Measurements from ENCODE around the gene SULT2B1.

SULT2B1 gene

GRCh38 chr19:48603001-48603400, 51.0 kb downstream of the SULT2B1 start:
- Mint-ChIP-seq H3K4me1 (no peaks in the 10 kb centered on the region), H3K27me3 (peaks cover 9% of the 10 kb centered on the region), H3K36me3 (ENCODE audit: insufficient read depth) (peaks cover 1% of the 10 kb centered on the region), H3K9me3 (no peaks in the 10 kb centered on the region), H3K27ac (ENCODE audit: low read depth) (no peak overlapping the region), H3K4me3 (no peak overlapping the region)
- DNase-seq (ENCODE audit: low spot score in 2 of 2) (no peak), ATAC-seq (replicated peaks; ENCODE audit: extremely low read depth, poor library complexity, severe bottlenecking) (no peak)

GRCh38 chr19:48603449-48603848, 51.5 kb downstream of the SULT2B1 start:
- no peak overlapping the region for H3K27ac Mint-ChIP-seq (ENCODE audit: low read depth)
- no peaks in the 10 kb centered on the region for H3K9me3 Mint-ChIP-seq
- peaks cover 1% of the 10 kb centered on the region for H3K36me3 Mint-ChIP-seq (ENCODE audit: insufficient read depth)
- ATAC-seq (replicated peaks; ENCODE audit: extremely low read depth, poor library complexity, severe bottlenecking) = no peak
- H3K4me3 Mint-ChIP-seq = no peak overlapping the region
- no peak for DNase-seq (ENCODE audit: low spot score in 2 of 2)
- H3K27me3 Mint-ChIP-seq = peaks cover 6% of the 10 kb centered on the region
- no peaks in the 10 kb centered on the region for H3K4me1 Mint-ChIP-seq

DNA sequence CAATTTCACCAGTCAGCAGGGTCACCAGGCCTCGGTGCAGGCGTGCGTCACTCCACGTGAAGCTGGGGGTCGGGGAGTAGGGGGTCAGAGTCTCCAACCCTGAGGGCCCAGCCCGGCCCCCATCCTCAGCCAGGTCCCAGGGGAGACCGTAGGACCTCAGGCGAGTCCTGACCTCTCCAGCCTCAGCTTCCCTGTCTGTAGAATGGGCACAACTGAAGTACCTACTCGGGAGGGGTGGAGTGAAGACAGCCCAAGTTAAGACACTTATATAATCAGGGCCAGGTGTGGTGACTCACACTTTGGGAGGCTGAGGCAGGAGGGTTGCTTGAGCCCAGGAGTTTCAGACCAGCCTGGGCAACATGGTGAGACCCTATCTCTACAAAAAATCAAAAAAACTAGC, 51.9 kb downstream of the SULT2B1 start:
- no peaks in the 10 kb centered on the region for H3K9me3 Mint-ChIP-seq
- H3K27ac Mint-ChIP-seq (ENCODE audit: low read depth) = no peak overlapping the region
- no peak for ATAC-seq (replicated peaks; ENCODE audit: extremely low read depth, poor library complexity, severe bottlenecking)
- no peak overlapping the region for H3K4me3 Mint-ChIP-seq
- H3K36me3 Mint-ChIP-seq (ENCODE audit: insufficient read depth) = peaks cover 1% of the 10 kb centered on the region
- no peak for DNase-seq (ENCODE audit: low spot score in 2 of 2)
- H3K4me1 Mint-ChIP-seq = peaks cover 3% of the 10 kb centered on the region
- H3K27me3 Mint-ChIP-seq = peaks cover 2% of the 10 kb centered on the region

- H3K27ac Mint-ChIP-seq (ENCODE audit: low read depth) = no peak within 1 kb of the TSS
- DNase-seq (ENCODE audit: low spot score in 2 of 2) (no peak), ATAC-seq (replicated peaks; ENCODE audit: extremely low read depth, poor library complexity, severe bottlenecking) (no peak)
- H3K4me1 Mint-ChIP-seq = peaks cover 5% of the 10 kb centered on the region
- no peak within 1 kb of the TSS for H3K4me3 Mint-ChIP-seq
- H3K27me3 Mint-ChIP-seq = no peaks in the 10 kb centered on the region
- peaks cover 1% of the 10 kb centered on the region for H3K36me3 Mint-ChIP-seq (ENCODE audit: insufficient read depth)
- no peaks in the 10 kb centered on the region for H3K9me3 Mint-ChIP-seq
Observed at GRCh38 chr19:48606463-48607358, 54.7 kb downstream of the SULT2B1 start, which contains the start of gene SPACA4. SPACA4 (plus strand) TSS chr19:48606742; CDS start chr19:48606979, 237 bp downstream.

DNA sequence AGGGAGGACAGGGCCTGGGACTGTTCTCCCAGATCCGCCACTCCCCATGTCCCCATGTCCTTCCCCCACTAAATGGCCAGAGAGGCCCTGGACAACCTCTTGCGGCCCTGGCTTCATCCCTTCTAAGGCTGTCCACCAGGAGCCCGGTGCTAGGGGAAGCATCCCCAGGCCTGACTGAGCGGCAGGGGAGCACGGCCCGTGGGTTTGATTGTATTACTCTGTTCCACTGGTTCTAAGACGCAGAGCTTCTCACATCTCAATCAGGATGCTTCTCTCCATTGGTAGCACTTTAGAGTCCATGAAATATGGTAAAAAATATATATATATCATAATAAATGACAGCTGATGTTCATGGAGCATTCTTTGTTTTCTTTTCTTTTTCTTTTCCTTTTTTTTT, 55.4 kb downstream of the SULT2B1 start:
- peaks cover 1% of the 10 kb centered on the region for H3K36me3 Mint-ChIP-seq (ENCODE audit: insufficient read depth)
- H3K9me3 Mint-ChIP-seq = no peaks in the 10 kb centered on the region
- ATAC-seq (replicated peaks; ENCODE audit: extremely low read depth, poor library complexity, severe bottlenecking) (no peak), DNase-seq (ENCODE audit: low spot score in 2 of 2) (no peak)
- H3K4me3 Mint-ChIP-seq = no peak overlapping the region
- H3K27ac Mint-ChIP-seq (ENCODE audit: low read depth) = no peak overlapping the region
- no peaks in the 10 kb centered on the region for H3K27me3 Mint-ChIP-seq
- peaks cover 5% of the 10 kb centered on the region for H3K4me1 Mint-ChIP-seq

DNA sequence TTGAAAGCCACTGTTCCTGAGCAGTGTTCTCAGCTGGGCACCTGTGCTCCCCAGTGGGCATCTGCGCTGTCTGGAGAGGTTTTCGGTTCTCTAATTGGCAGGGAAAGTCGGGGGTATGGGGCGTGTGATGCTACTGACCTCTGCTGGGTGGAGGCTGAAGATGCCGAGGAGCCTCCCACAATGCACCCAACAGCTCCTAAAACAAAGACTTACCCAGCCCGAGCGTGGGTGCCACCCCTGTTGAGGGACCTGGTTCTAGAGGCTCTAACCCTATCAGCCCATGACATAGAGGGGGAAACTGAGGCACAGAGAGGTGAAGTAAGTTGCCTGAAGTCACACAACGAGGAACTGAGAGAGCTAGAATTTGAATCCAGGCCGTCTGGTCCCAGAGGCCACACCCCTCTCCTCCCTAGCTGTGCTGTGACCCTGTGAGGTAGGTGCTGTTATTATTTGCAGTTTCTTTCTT, 56.9 kb downstream of the SULT2B1 start:
- H3K36me3 Mint-ChIP-seq (ENCODE audit: insufficient read depth) = peaks cover 3% of the 10 kb centered on the region
- ATAC-seq (replicated peaks; ENCODE audit: extremely low read depth, poor library complexity, severe bottlenecking) (peak; percentile 81), DNase-seq (ENCODE audit: low spot score in 2 of 2) (peak in 1 of 2 donors; percentile 34)
- peaks cover 8% of the 10 kb centered on the region for H3K4me1 Mint-ChIP-seq
- no peaks in the 10 kb centered on the region for H3K9me3 Mint-ChIP-seq
- H3K27me3 Mint-ChIP-seq = no peaks in the 10 kb centered on the region
- no peak overlapping the region for H3K4me3 Mint-ChIP-seq
- peak overlapping the region; percentile 71 for H3K27ac Mint-ChIP-seq (ENCODE audit: low read depth)

DNA sequence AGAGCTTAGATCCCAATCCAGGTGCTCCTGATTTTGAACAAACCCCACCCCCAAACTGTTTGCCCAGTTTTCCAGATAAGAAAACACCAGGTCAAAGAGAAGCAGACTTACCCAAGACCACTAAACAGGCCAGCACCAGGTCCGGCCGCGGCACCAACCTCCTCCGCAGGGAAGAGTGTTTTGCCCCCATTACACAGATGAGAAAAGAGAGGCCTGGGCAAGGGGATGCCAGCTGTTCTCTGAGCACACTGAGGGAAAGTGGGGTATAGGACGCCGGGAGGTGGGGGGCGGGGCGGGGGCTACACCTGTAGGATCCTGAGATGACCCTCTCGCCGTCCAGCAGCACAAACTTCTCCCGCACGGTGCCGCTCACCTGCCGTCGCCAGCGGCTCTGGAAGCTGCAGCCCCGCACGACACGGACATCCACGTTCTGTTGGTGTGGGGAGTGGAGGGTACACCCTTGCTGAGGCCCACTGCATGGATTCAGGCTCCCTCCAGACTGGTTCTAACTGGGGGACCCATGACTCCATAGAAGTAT, 57.7 kb downstream of the SULT2B1 start:
- H3K36me3 Mint-ChIP-seq (ENCODE audit: insufficient read depth) = peaks cover 3% of the 10 kb centered on the region
- H3K4me3 Mint-ChIP-seq = no peak overlapping the region

DNA sequence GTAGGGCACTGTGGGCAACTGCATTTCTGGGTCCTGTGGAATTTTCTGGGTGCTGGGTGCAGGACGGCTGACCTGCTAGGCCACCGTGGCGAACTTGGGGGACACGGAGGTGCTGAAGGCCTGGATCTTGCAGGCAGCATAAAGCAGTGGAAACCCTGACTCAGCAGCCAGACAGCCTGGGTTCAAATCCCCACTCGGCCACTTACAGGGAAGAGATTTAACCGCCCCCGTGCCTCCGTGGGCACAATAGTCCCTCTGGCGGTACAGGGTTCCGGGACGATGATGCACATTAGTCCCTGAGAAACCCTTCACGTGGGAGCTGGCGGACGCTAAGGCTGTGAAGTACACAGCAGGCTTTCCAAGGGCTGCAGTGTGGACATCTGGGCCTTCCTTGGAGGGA, 59.9 kb downstream of the SULT2B1 start:
- peaks cover 10% of the 10 kb centered on the region for H3K36me3 Mint-ChIP-seq (ENCODE audit: insufficient read depth)
- H3K4me1 Mint-ChIP-seq = peaks cover 21% of the 10 kb centered on the region
- ATAC-seq (replicated peaks; ENCODE audit: extremely low read depth, poor library complexity, severe bottlenecking) (no peak), DNase-seq (ENCODE audit: low spot score in 2 of 2) (no peak)
- H3K9me3 Mint-ChIP-seq = no peaks in the 10 kb centered on the region
- no peaks in the 10 kb centered on the region for H3K27me3 Mint-ChIP-seq
- H3K27ac Mint-ChIP-seq (ENCODE audit: low read depth) = peak overlapping the region; percentile 57
- no peak overlapping the region for H3K4me3 Mint-ChIP-seq

More for the DNA sequence above, 57.7 kb downstream of the SULT2B1 start:
- DNase-seq (ENCODE audit: low spot score in 2 of 2) = no peak
- no peaks in the 10 kb centered on the region for H3K27me3 Mint-ChIP-seq
- H3K9me3 Mint-ChIP-seq = no peaks in the 10 kb centered on the region
- peaks cover 12% of the 10 kb centered on the region for H3K4me1 Mint-ChIP-seq
- H3K27ac Mint-ChIP-seq (ENCODE audit: low read depth) = no peak overlapping the region
- ATAC-seq (replicated peaks; ENCODE audit: extremely low read depth, poor library complexity, severe bottlenecking) = no peak

DNA sequence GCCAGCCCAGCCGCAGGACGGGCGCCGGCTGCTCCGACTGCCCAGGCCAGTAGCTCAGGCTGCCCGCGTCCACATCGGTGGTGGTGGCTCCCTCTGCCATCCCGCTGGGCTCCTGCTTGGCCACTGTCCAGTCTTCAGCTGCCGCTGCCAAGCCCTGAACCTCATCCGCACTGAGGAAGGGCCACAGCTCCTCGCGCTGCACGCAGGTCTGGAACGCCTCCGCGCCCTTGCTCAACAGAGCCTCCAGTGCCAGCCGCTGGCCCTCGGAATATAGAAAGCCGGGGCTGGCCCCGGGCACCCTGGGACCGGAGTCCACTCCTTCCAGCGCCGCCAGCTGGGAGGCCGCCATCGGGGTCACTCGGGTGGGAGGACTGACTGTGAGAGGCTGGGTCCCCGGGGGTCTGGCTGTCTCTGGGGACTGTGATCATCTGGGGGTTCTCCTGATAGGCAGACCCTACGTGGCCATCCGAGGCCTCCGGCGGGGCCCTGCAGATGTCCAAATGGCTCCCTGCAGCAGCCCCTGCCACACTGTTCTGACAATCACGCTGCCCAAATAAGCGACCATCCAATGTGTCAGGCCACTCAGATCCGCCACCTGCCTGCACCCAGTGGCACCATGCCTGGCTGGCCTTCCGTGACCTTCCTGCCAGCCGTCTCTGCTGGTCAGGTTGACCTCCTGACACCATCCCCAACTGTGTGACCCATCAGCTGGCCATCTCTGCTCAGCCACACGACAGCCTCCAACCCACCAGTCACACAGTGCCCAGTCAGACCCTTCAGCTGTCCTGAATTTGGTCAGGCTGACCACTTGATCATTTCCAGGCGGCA, 61.3 kb downstream of the SULT2B1 start:
- Mint-ChIP-seq H3K27ac (ENCODE audit: low read depth) (peak overlapping the region; percentile 91), H3K4me1 (peaks cover 33% of the 10 kb centered on the region), H3K36me3 (ENCODE audit: insufficient read depth) (peaks cover 14% of the 10 kb centered on the region), H3K9me3 (no peaks in the 10 kb centered on the region), H3K27me3 (no peaks in the 10 kb centered on the region), H3K4me3 (no peak overlapping the region)
- ATAC-seq (replicated peaks; ENCODE audit: extremely low read depth, poor library complexity, severe bottlenecking) (no peak), DNase-seq (ENCODE audit: low spot score in 2 of 2) (no peak)

GRCh38 chr19:48613852-48614435, 62.0 kb downstream of the SULT2B1 start:
- DNase-seq (ENCODE audit: low spot score in 2 of 2) (no peak), ATAC-seq (replicated peaks; ENCODE audit: extremely low read depth, poor library complexity, severe bottlenecking) (no peak)
- no peaks in the 10 kb centered on the region for H3K9me3 Mint-ChIP-seq
- H3K27me3 Mint-ChIP-seq = no peaks in the 10 kb centered on the region
- H3K36me3 Mint-ChIP-seq (ENCODE audit: insufficient read depth) = peaks cover 19% of the 10 kb centered on the region
- peak overlapping the region; percentile 91 for H3K27ac Mint-ChIP-seq (ENCODE audit: low read depth)
- no peak overlapping the region for H3K4me3 Mint-ChIP-seq
- peaks cover 36% of the 10 kb centered on the region for H3K4me1 Mint-ChIP-seq

GRCh38 chr19:48614436-48615230, 62.7 kb downstream of the SULT2B1 start, which contains the start of gene FAM83E:
FAM83E (minus strand) TSS chr19:48615076; CDS start chr19:48613372, 1,704 bp downstream.
- ATAC-seq (replicated peaks; ENCODE audit: extremely low read depth, poor library complexity, severe bottlenecking) = no peak
- Mint-ChIP-seq H3K4me1 (peaks cover 38% of the 10 kb centered on the region), H3K27ac (ENCODE audit: low read depth) (peak within 1 kb of the TSS; percentile 91), H3K9me3 (no peaks in the 10 kb centered on the region), H3K27me3 (no peaks in the 10 kb centered on the region), H3K4me3 (peak within 1 kb of the TSS; percentile 18), H3K36me3 (ENCODE audit: insufficient read depth) (peaks cover 25% of the 10 kb centered on the region)
- DNase-seq (ENCODE audit: low spot score in 2 of 2) = no peak
